Measurements from ENCODE around the gene IFFO2. TPM values are rescaled to one million over a fixed set of nuclear protein-coding genes. Genes with fewer than 3 reads are reported as not detected.

Gene IFFO2
- total RNA-seq, 1 donor from 2014 or later = 131 TPM

- H3K4me3 ChIP-seq = peak overlapping the region in 1 of 2 donors; percentile 54
- DNase-seq (ENCODE audit: low spot score in 2 of 2) = no peak
- peak overlapping the region; percentile 95 to 97 for H3K27ac ChIP-seq
- H3K4me1 ChIP-seq = peaks cover 43 to 67% of the 10 kb centered on the region in 2 donors
- no peak for TF ChIP-seq CTCF (IDR thresholded peaks at IDR 0.05)
- intact Hi-C loops (cut with DNase I) = loop anchor here (5.0 to 10.0 kb wide), 2 partner anchors 153 to 391 kb away; partner anchors contain the start of genes AKR7A2 and SLC66A1
- H3K36me3 ChIP-seq = peaks cover 14 to 16% of the 10 kb centered on the region in 2 donors
- no peaks in the 10 kb centered on the region for H3K27me3 ChIP-seq
- H3K9me3 ChIP-seq = no peaks in the 10 kb centered on the region
Measured at GRCh38 chr1:18924221-18924691, 32.2 kb downstream of the IFFO2 start.

- no peak for TF ChIP-seq CTCF (IDR thresholded peaks at IDR 0.05)
- Histone ChIP-seq H3K27ac (peak overlapping the region; percentile 95 to 97), H3K4me1 (peaks cover 43 to 63% of the 10 kb centered on the region in 2 donors), H3K36me3 (peaks cover 14 to 21% of the 10 kb centered on the region in 2 donors), H3K4me3 (peak overlapping the region in 1 of 2 donors; percentile 54), H3K27me3 (no peaks in the 10 kb centered on the region), H3K9me3 (no peaks in the 10 kb centered on the region)
- intact Hi-C loops (cut with DNase I) = loop anchor here (2.0 to 10.0 kb wide), 3 partner anchors 87 to 391 kb away; partner anchors contain the start of genes AKR7A2 and SLC66A1
- no peak for DNase-seq (ENCODE audit: low spot score in 2 of 2)
Measured at GRCh38 chr1:18923756-18924211, 32.7 kb downstream of the IFFO2 start.

- TF ChIP-seq CTCF (IDR thresholded peaks at IDR 0.05) = no peak
- no peak for DNase-seq (ENCODE audit: low spot score in 2 of 2)
- Histone ChIP-seq H3K27me3 (no peaks in the 10 kb centered on the region), H3K9me3 (no peaks in the 10 kb centered on the region), H3K27ac (peak overlapping the region; percentile 95 to 97), H3K4me3 (peak overlapping the region; percentile 31 to 54), H3K4me1 (peaks cover 43 to 56% of the 10 kb centered on the region in 2 donors), H3K36me3 (peaks cover 16 to 27% of the 10 kb centered on the region in 2 donors)
- intact Hi-C loops (cut with DNase I) = loop anchor here (1.0 to 10.0 kb wide), 5 partner anchors 27 to 392 kb away; partner anchors contain the start of genes AKR7A2, IFFO2 and SLC66A1
Measured at GRCh38 chr1:18922848-18923755, 33.4 kb downstream of the IFFO2 start.

- peak; percentile 70 to 96 for DNase-seq (ENCODE audit: low spot score in 2 of 2)
- Histone ChIP-seq H3K27ac (peak overlapping the region; percentile 95 to 97), H3K4me3 (peak overlapping the region; percentile 31 to 54)
Measured at GRCh38 chr1:18922319-18922726, 34.2 kb downstream of the IFFO2 start.

More at GRCh38 chr1:18922319-18922726, 34.2 kb downstream of the IFFO2 start:
- Histone ChIP-seq H3K9me3 (no peaks in the 10 kb centered on the region), H3K36me3 (peaks cover 24 to 34% of the 10 kb centered on the region in 2 donors), H3K4me1 (peaks cover 42 to 48% of the 10 kb centered on the region in 2 donors), H3K27me3 (no peaks in the 10 kb centered on the region)
- intact Hi-C loops (cut with DNase I) = loop anchor here (1.0 to 10.0 kb wide), 5 partner anchors 28 to 392 kb away; partner anchors contain the start of genes AKR7A2, IFFO2 and SLC66A1
- TF ChIP-seq CTCF (IDR thresholded peaks at IDR 0.05) = peak in 2 of 3 experiments; percentile 13 to 38
